Hindlimb muscle (tissue), 1 donor: Measurements from ENCODE around the gene WDR44. TPM values are rescaled to one million over a fixed set of nuclear protein-coding genes. Genes with fewer than 3 reads are reported as not detected.
"Not testable (repeated sequence)": the region's sequence is repeated elsewhere in the genome, so short reads cannot be mapped to it uniquely, and the experiment has no call there.

Experiments used
- DNase-seq: peaks from one replicate; pipeline ENCODE4 v3.0.0-alpha.2; 2013
- polyA plus RNA-seq: library from polyadenylated mRNA; unstranded; fragments of 120-200 nt; gene quantifications from one replicate; pipeline ENCODE4 v1.2.1, GENCODE V29; 2013; ENCODE audit not compliant: insufficient read length

The WDR44 gene
- polyA plus RNA-seq, 1 donor: 60.4 TPM

DNA sequence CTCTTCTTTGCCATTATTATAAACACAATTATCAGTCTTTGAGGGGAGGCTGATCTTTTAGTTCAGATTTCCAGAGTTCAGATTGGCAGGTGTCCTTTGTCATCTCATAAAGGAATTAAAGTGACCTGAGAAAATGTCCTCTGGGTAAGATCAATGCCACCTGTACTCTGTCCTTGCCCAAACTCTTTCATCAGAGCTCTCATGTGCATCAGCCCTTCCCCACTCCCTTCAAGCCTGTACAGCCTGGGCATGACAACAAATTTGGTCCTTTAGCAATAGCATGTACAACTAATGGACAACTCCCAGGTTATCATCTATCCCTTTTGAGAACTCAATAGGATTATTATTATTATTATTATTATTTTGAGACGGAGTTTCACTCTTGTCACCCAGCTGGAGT is 140.8 kb downstream of the WDR44 start:
- DNase-seq: not testable (repeated sequence)

DNA sequence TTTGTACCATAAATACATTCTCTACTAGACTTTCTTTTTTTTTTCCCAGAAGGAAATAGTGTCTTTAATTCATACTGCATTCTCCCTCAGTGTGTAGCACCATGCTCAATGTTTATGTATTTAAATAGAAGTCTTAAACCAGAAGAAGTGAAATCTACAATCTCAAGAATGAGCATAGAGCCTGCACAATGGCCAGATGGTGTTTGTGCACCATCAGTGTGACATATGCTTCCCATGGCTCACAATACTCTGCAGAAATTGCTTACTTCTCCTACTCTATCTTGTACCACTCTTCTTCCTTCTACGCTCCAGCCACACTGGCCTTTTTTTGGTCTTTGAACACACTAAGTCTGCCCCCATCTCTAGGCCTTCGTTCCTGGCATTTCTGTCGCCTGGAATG is 147.1 kb downstream of the WDR44 start:
- DNase-seq: no peak

DNA sequence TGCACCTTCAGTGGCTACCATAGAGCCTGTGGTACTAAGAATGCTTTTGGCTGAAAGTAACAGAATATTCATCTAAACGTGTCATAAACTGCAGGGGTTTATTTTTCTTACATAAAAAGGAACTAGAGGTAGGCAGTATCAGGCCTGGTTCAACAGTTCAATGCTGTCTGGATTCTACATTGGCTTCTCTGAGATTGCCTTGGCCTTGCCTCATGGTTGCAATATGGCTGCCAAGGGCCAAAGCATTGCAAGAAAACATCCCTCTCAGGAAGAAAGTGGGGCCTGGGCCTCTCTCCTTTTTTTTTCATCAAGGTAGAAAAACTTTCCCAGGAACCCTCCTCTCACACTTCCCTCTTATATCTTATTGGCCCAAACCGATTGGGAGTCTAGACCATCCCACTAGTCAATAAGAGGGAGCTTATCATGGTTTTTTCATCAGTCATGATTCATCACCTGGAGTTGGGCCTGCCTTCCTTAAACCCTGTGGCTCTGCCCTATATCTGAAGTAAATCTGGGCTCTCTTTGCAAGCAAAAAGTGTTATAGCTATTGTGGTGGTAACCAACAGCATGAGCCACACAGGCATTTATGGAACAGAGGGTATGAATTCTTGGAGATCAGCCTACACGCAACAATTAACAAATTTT is 147.9 kb downstream of the WDR44 start:
- DNase-seq: no peak

DNA sequence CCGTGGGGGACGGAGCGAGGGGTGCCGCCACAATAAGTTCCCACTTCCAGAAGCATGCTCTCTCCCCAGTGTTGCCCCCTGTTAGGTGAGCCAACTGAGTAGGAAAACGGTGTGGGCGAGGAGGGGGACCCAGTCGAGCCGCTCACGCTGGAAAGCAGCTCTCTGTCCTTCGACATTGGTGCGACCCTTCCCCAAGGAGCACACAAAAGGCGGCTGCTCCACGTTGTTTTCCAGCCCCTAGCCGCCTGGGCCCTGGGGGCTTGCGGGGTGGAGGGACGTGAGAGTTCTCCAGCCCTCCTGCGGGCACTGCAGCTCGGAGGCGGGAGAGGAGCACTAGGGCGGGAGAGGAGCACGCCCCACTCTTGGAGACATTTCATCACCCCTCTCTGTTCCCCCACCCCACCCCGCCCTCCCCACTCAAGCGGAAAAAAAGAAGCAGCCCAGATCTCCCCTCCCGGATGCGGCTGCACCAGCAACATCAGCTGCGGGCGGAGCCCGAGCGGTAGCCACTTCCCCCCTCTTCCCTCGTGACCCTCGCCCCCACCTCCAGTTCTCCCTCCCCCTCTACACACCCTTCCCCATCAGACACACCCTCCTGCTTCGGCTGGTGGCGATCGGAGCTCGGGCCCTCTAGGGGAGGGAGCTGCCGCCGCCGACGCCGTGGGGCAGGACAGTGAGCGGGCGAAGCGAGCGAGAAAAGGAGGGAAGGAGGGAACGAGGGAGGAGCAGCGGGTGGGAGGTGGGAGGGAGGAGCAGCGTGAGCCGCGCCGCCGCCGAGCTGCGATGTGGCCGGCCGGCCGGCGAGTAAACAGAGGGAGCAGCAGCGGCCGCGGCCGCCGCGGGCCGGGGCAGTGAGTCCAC is 149.4 kb downstream of the WDR44 start, which contains the start of gene DOCK11:
Gene DOCK11, plus strand, starts transcription at position 755 of the 861 bp plus-strand sequence. CDS start 157 bp downstream, outside the sequence.
- DNase-seq: peak; percentile 86

DNA sequence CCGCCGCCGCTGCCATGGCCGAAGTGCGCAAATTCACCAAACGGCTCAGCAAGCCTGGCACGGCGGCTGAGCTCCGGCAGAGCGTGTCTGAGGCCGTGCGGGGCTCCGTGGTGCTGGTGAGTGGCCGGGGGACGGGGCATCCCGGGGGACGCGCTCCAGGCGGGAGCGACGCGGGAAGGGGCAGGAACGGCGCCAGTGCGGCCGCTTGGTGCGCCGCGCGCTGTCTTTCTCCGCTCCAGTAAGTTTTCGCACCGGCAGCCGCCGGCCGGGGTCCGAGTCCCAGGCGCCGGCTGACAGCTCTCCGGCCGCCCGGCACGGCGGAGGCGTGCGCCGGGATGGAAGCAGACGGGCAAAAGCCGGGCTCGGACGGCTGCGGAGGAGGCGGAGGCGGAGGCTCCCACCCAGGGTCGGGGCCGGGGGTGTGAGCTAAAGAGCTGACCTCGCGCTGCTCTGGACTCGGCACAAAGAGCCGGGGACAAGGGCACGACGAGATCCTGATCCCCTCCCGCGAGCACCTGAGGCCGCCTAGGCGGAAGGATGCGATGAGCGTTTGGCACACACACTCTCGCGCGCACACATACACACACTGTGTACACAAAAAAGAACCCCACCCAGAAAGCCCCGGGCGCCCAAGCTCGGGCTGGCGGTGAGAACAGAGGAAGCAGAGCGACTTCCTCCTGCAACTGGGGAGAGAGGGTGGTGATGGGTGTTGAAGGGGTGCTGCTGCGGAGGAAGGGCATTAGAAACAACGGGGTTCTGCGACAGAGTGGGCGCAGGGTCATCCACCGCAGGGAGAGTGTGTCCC is 150.3 kb downstream of the WDR44 start:
- no peak for DNase-seq

DNA sequence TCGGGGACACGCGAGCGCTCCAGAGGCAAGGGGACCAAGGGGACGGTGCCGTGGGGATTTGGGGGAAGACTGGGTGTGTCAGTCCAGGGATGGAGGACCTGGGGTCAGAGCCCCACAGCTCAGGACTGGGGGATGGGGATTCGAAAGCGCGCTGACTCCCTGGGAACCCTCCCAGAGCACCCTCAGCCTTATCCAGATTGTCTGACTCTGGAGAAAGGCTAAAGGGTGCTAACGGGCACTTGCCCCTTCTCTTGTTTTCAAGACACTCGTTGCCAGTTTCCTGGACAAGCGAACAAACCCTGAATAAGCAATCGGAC is 150.8 kb downstream of the WDR44 start:
- no peak for DNase-seq

DNA sequence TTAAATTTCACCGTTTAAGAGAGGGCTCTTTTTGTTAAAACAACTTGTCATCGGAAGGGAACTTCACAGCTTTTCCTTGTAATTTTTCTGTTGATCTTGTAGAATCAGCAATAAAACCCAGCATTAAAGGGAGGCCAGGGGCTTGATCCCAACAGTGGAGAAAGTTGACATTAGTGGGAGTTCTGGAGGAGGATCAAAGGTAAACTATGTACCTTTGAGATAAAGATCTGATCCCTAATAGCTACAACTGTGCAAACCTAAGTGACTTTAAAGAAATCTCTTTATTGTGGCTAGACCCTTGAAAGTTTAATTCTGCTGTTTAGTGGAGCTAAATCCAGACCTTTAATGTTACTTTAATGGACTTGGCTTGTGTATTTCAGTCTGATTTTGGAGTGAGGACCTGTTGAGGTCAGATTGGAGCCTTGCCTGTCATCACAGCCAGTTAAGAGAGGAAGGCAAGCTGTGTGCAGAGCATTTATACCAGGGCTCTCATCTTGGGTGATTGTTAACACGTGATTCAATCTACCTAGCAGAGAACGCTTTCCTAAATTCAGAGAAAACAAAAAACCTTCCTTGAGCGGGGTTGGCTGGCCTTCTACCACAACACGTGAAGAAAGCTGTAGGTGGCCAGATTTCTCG is 151.4 kb downstream of the WDR44 start:
- DNase-seq: no peak

DNA sequence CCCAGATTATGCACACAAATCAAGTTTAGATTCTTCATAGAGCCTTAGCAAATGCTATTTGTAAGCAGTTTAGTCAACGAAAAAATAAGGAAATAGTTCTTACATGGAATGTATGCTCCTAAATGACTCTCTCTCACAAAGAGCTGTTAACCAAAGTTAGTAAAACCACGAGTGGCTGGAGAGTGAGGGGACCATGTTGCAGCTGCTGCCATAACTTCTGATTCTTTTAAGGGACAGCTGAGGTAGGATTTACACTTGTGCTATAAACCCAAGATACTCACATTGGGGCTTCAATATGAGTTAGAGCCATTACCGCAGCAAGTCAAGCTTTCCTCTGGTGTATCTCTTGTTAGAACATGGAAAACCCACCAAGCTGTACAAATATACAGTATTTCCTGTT is 152.4 kb downstream of the WDR44 start:
- no peak for DNase-seq

DNA sequence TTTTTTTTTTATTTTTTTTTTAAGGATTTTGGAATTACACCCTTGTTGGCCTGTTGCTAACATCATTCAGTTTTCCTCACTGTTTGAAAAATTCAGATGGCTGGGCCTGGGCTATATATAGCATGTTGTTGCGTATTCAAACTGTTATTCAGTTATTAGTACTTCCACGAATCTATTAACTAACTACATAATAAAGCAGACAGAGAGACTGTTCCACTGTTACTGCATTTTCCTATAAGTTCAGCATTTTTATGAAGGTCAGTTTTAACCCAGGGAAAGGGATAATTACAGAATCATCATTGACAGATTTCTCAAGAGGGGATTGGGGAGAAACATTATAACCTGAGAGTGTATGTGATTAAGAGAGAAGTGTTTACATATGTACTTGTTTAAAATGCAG is 152.8 kb downstream of the WDR44 start:
- DNase-seq: no peak

DNA sequence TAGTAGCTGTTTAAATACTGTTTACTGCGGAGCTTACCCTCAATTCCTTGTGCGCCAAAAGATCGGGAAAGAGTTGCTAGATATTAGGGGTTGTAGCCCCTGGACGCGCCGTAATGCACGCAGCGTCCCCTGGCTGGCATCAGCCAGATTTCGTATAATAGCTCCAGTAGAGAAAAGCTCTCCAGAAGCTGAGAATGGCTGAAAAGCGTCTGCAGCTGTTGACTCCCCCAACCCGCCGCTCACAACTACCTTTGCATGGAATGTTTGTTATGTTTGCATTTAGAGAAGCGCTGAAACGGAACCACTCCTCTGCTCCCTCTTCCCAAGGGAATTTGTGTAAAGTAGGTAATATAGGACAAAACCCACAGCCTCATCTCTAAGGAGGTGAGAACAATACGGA is 153.4 kb downstream of the WDR44 start:
- DNase-seq: no peak

Other genes starting within 250 kb of the WDR44 start
- gene KLHL13, start 229.3 kb upstream of the WDR44 start, polyA plus RNA-seq: 54.8 TPM
- gene DOCK11, start 149.7 kb downstream of the WDR44 start, polyA plus RNA-seq: 17.8 TPM